IPS-18a (cell line): ENCODE results near the gene ALG14.

Source experiments
- H3K27ac ChIP-seq: one replicate; pipeline ENCODE4 v1.5.1; 2013; ENCODE audit warnings: low read length
- H3K27me3 ChIP-seq: one replicate; pipeline ENCODE4 v1.6.1; 2013; ENCODE audit warnings: mild to moderate bottlenecking, low read length; ENCODE audit not compliant: control insufficient read depth, insufficient read depth
- H3K36me3 ChIP-seq: one replicate; pipeline ENCODE4 v1.6.1; 2013; ENCODE audit warnings: low read depth, low read length; ENCODE audit not compliant: control insufficient read depth
- H3K4me1 ChIP-seq: one replicate; pipeline ENCODE4 v1.6.1; 2013; ENCODE audit warnings: low read depth, low read length; ENCODE audit not compliant: control insufficient read depth
- H3K4me3 ChIP-seq: one replicate; pipeline ENCODE4 v1.5.1; 2013; ENCODE audit warnings: low read length
- H3K9ac ChIP-seq: one replicate; pipeline ENCODE4 v1.6.1; 2013; ENCODE audit warnings: mild to moderate bottlenecking, low read length, moderate library complexity
- H3K9me3 ChIP-seq: one replicate; pipeline ENCODE4 v1.6.1; 2013; ENCODE audit warnings: low read depth, low read length; ENCODE audit not compliant: control insufficient read depth

Gene ALG14

DNA sequence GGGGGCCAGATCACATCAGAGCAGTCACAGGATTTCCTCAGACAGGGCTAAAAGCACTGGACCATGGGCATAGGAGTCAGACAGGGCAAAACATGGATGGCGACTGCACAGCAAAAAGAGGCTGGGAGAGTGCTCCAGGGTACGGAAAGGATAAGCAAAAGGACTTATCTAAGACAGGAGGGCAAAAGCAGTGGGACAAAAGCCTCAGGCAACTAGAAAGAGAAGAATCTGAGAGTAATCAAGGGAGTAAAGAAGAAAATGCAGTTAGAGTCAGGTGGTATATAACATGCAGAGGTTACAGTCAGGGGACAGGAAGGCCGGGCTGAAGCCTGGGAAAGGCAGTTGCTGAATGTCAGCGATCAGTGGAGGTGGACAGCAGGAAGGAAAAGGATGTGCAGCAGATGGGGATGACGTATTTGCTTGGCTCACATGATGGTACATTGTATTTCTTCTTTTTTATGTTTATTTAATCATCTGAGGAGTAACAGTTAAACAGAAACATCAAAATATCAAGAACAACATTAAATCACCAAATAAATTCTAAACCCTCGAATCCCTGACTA, 82.8 kb downstream of the ALG14 start:
- H3K4me1 ChIP-seq: no peaks in the 10 kb centered on the region
- H3K27ac ChIP-seq: no peak overlapping the region
- no peaks in the 10 kb centered on the region for H3K27me3 ChIP-seq
- H3K9ac ChIP-seq: no peak overlapping the region
- no peaks in the 10 kb centered on the region for H3K36me3 ChIP-seq
- H3K4me3 ChIP-seq: no peak overlapping the region
- no peaks in the 10 kb centered on the region for H3K9me3 ChIP-seq

DNA sequence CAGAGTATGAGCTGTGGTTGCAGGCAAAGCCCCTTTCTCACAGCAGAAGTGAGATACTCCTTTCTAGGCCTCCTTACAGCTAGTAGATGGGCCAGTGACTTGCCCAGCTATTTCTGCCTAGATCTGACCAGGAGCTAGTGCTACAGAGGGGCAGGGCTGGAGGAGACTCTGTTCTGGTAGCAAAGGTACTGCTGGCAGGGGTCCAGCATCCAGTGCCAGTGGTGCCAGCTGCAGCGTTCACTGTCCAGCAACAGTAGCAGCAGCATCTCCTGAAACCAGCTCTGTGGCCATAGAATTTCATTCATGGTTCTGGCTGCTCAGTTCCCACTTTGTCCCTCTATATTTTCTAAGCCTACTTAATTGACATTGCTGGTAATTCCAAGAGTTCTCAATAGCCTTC, 83.4 kb downstream of the ALG14 start:
- Histone ChIP-seq H3K4me1 (no peaks in the 10 kb centered on the region), H3K9me3 (no peaks in the 10 kb centered on the region), H3K36me3 (no peaks in the 10 kb centered on the region), H3K27ac (no peak overlapping the region), H3K4me3 (no peak overlapping the region), H3K9ac (no peak overlapping the region), H3K27me3 (no peaks in the 10 kb centered on the region)

GRCh38 chr1:94988356-94988755, 84.4 kb downstream of the ALG14 start:
- H3K4me3 ChIP-seq: no peak overlapping the region
- no peak overlapping the region for H3K27ac ChIP-seq
- no peak overlapping the region for H3K9ac ChIP-seq
- H3K27me3 ChIP-seq: no peaks in the 10 kb centered on the region
- H3K4me1 ChIP-seq: no peaks in the 10 kb centered on the region
- H3K9me3 ChIP-seq: no peaks in the 10 kb centered on the region
- H3K36me3 ChIP-seq: no peaks in the 10 kb centered on the region

DNA sequence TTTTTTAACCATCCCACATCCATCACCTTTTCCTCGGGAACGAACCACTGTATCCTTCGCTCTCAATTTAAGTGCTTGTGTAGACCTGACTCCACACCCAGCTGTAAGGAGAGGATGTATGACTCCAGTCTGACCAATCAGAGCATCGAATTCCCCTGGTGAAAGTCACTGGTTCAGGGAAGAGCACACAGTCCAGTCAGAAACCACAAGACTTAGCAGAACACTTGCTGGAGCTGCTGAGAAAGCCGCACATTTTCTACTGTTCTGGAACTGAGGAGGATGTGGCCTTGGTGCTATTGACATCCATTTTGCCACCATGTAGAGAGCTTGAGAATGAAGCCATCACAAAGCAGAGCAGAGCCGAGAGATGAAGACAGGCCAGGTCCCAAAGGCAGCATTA, 86.0 kb downstream of the ALG14 start:
- H3K4me3 ChIP-seq: no peak overlapping the region
- H3K9me3 ChIP-seq: no peaks in the 10 kb centered on the region
- H3K27ac ChIP-seq: no peak overlapping the region
- no peaks in the 10 kb centered on the region for H3K36me3 ChIP-seq
- no peak overlapping the region for H3K9ac ChIP-seq
- no peaks in the 10 kb centered on the region for H3K4me1 ChIP-seq
- H3K27me3 ChIP-seq: no peaks in the 10 kb centered on the region

GRCh38 chr1:94983171-94983739, 89.5 kb downstream of the ALG14 start:
- Histone ChIP-seq H3K27me3 (no peaks in the 10 kb centered on the region), H3K36me3 (no peaks in the 10 kb centered on the region), H3K9me3 (no peaks in the 10 kb centered on the region), H3K4me1 (no peaks in the 10 kb centered on the region), H3K27ac (no peak overlapping the region), H3K4me3 (no peak overlapping the region), H3K9ac (no peak overlapping the region)

- no peaks in the 10 kb centered on the region for H3K4me1 ChIP-seq
- H3K9ac ChIP-seq: no peak overlapping the region
- H3K27ac ChIP-seq: no peak overlapping the region
- no peaks in the 10 kb centered on the region for H3K36me3 ChIP-seq
- no peaks in the 10 kb centered on the region for H3K9me3 ChIP-seq
- no peaks in the 10 kb centered on the region for H3K27me3 ChIP-seq
- no peak overlapping the region for H3K4me3 ChIP-seq
Measured at GRCh38 chr1:94982398-94982797, 90.4 kb downstream of the ALG14 start.

GRCh38 chr1:94981575-94981973, 91.2 kb downstream of the ALG14 start:
- Histone ChIP-seq H3K36me3 (no peaks in the 10 kb centered on the region), H3K4me1 (no peaks in the 10 kb centered on the region), H3K9ac (no peak overlapping the region), H3K9me3 (no peaks in the 10 kb centered on the region), H3K27me3 (no peaks in the 10 kb centered on the region), H3K27ac (no peak overlapping the region), H3K4me3 (no peak overlapping the region)

- Histone ChIP-seq H3K9me3 (no peaks in the 10 kb centered on the region), H3K36me3 (no peaks in the 10 kb centered on the region), H3K27me3 (no peaks in the 10 kb centered on the region), H3K27ac (no peak overlapping the region), H3K9ac (no peak overlapping the region), H3K4me3 (no peak overlapping the region), H3K4me1 (no peaks in the 10 kb centered on the region)
Measured at GRCh38 chr1:94980582-94981574, 91.9 kb downstream of the ALG14 start.

- H3K36me3 ChIP-seq: no peaks in the 10 kb centered on the region
- H3K9ac ChIP-seq: no peak overlapping the region
- no peak overlapping the region for H3K4me3 ChIP-seq
- H3K9me3 ChIP-seq: no peaks in the 10 kb centered on the region
- H3K27me3 ChIP-seq: no peaks in the 10 kb centered on the region
- H3K27ac ChIP-seq: no peak overlapping the region
- H3K4me1 ChIP-seq: no peaks in the 10 kb centered on the region
Measured at GRCh38 chr1:94979656-94980581, 92.8 kb downstream of the ALG14 start.

DNA sequence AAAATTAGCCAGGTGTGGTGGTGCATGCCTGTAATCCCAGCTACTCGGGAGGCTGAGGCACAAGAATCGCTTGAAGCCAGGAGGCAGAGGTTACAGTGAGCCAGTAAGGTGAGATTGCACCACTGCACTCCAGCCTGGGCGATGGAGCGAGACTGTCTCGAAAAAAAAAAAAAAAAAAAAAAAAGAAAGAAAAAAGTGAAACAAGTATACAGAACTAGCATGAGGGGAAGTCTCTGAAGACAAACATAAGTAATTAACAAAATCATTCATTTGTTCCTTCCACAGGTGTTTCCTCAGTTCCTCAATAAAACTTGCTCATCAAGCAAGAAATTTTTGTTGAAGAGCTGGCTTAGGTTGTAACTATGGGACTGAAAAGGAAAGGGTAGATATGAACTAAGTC, 93.6 kb downstream of the ALG14 start:
- Histone ChIP-seq H3K27ac (no peak overlapping the region), H3K27me3 (no peaks in the 10 kb centered on the region), H3K4me1 (no peaks in the 10 kb centered on the region), H3K4me3 (no peak overlapping the region), H3K9me3 (no peaks in the 10 kb centered on the region), H3K36me3 (no peaks in the 10 kb centered on the region), H3K9ac (no peak overlapping the region)

GRCh38 chr1:94978401-94978800, 94.3 kb downstream of the ALG14 start:
- no peaks in the 10 kb centered on the region for H3K27me3 ChIP-seq

More at GRCh38 chr1:94978401-94978800, 94.3 kb downstream of the ALG14 start:
- Histone ChIP-seq H3K9ac (no peak overlapping the region), H3K4me1 (no peaks in the 10 kb centered on the region), H3K36me3 (no peaks in the 10 kb centered on the region), H3K27ac (no peak overlapping the region), H3K4me3 (no peak overlapping the region), H3K9me3 (no peaks in the 10 kb centered on the region)
